GM21526 (cell line): ENCODE results near the gene TIFAB.
"Not testable (repeated sequence)": the region's sequence is repeated elsewhere in the genome, so short reads cannot be mapped to it uniquely, and the experiment has no call there.

Experiments
- ATAC-seq: cut with Tn5 transposase; IDR thresholded peaks from one replicate; pipeline ENCODE4 v1.9.1; 2021; ENCODE audit warnings: moderate library complexity; ENCODE audit not compliant: unreplicated experiment, low FRiP score

TIFAB gene

GRCh38 chr5:135452321-135453030 lies at the start of gene TIFAB:
TSS of gene TIFAB (minus strand) at chr5:135452351. CDS start at chr5:135449939, 2,412 bp downstream.
- ATAC-seq = no peak

- no peak for ATAC-seq
These were observed 46.5 kb upstream of the TIFAB start for GRCh38 chr5:135498637-135498995.

GRCh38 chr5:135497971-135498636 lies 46.0 kb upstream of the TIFAB start:
- ATAC-seq = no peak

- not testable (repeated sequence) for ATAC-seq
These were observed 43.4 kb upstream of the TIFAB start for GRCh38 chr5:135495531-135495930.

GRCh38 chr5:135494196-135494595 lies 42.0 kb upstream of the TIFAB start:
- ATAC-seq = no peak

GRCh38 chr5:135493406-135494180 lies 41.4 kb upstream of the TIFAB start:
- ATAC-seq = no peak

- ATAC-seq = no peak
These were observed 40.1 kb upstream of the TIFAB start for GRCh38 chr5:135492319-135492626.

GRCh38 chr5:135491552-135492318 lies 39.6 kb upstream of the TIFAB start:
- ATAC-seq = no peak

GRCh38 chr5:135491038-135491551 lies 38.9 kb upstream of the TIFAB start:
- no peak for ATAC-seq

- no peak for ATAC-seq
These were observed 38.3 kb upstream of the TIFAB start for GRCh38 chr5:135490245-135491037.

GRCh38 chr5:135489466-135490244 lies 37.5 kb upstream of the TIFAB start:
- no peak for ATAC-seq

- no peak for ATAC-seq
These were observed 36.7 kb upstream of the TIFAB start for GRCh38 chr5:135488727-135489465.

GRCh38 chr5:135487839-135488514 lies 35.8 kb upstream of the TIFAB start:
- ATAC-seq = no peak

GRCh38 chr5:135487037-135487395 lies 34.9 kb upstream of the TIFAB start:
- ATAC-seq = no peak

- ATAC-seq = no peak
These were observed 34.2 kb upstream of the TIFAB start for GRCh38 chr5:135486131-135487036.

GRCh38 chr5:135484674-135485086 lies 32.5 kb upstream of the TIFAB start:
- ATAC-seq = no peak

- ATAC-seq = no peak
These were observed 31.1 kb upstream of the TIFAB start for GRCh38 chr5:135483254-135483653.
